Neural crest cell (in vitro differentiated cells): Measurements from ENCODE around the gene RNF144B. TPM values are rescaled to one million over a fixed set of nuclear protein-coding genes. Genes with fewer than 3 reads are reported as not detected.

ENCODE experiments used
- DNase-seq: peaks from one replicate; pipeline ENCODE4 v3.0.0; 2021; ENCODE audit warnings: low read depth, mixed read lengths, low spot score
- H3K27ac Mint-ChIP-seq: one replicate; pipeline ENCODE4 v1.8.0; 2021; ENCODE audit warnings: mild to moderate bottlenecking, mixed read lengths; ENCODE audit not compliant: unreplicated experiment
- H3K27me3 Mint-ChIP-seq: 2 replicates; pipeline ENCODE4 v1.8.0; 2021; ENCODE audit warnings: low read depth, mild to moderate bottlenecking, mixed read lengths
- H3K36me3 Mint-ChIP-seq: 2 replicates; pipeline ENCODE4 v1.8.0; 2021; ENCODE audit warnings: low read depth, mild to moderate bottlenecking, mixed read lengths
- H3K4me1 Mint-ChIP-seq: 2 replicates; pipeline ENCODE4 v1.8.0; 2021; ENCODE audit warnings: mixed read lengths
- H3K4me3 Mint-ChIP-seq: one replicate; pipeline ENCODE4 v1.8.0; 2021; ENCODE audit warnings: mild to moderate bottlenecking, mixed read lengths
- H3K9me3 Mint-ChIP-seq: 2 replicates; pipeline ENCODE4 v1.8.0; 2021; ENCODE audit warnings: mixed read lengths
- CTCF ChIP-seq: fragments of 200-600 bp; sonication (generic); conservative IDR thresholded peaks from 2 replicates; pipeline ENCODE4 v1.5.0; 2021; ENCODE audit warnings: antibody characterized with exemption, mild to moderate bottlenecking
- total RNA-seq: library from RNA; stranded (reverse); gene quantifications from 2 replicates; pipeline ENCODE4 v1.2.1, GENCODE V29; 2021

RNF144B gene
- total RNA-seq, 1 donor from 2014 or later = 0.23 TPM

- Mint-ChIP-seq H3K27me3 (peaks cover 4% of the 10 kb centered on the region), H3K9me3 (peaks cover 2% of the 10 kb centered on the region), H3K27ac (no peak overlapping the region), H3K4me3 (no peak overlapping the region), H3K36me3 (no peaks in the 10 kb centered on the region), H3K4me1 (peaks cover 12% of the 10 kb centered on the region)
- no peak for TF ChIP-seq CTCF
- no peak for DNase-seq
Observed at GRCh38 chr6:18485660-18486435, 98.7 kb downstream of the RNF144B start.

- H3K27me3 Mint-ChIP-seq = no peaks in the 10 kb centered on the region
- peaks cover 2% of the 10 kb centered on the region for H3K9me3 Mint-ChIP-seq
- H3K4me3 Mint-ChIP-seq = no peak overlapping the region
- no peak for TF ChIP-seq CTCF
- no peak for DNase-seq
- H3K27ac Mint-ChIP-seq = no peak overlapping the region
- no peaks in the 10 kb centered on the region for H3K36me3 Mint-ChIP-seq
- peaks cover 21% of the 10 kb centered on the region for H3K4me1 Mint-ChIP-seq
Observed at GRCh38 chr6:18488004-18488403, 100.9 kb downstream of the RNF144B start.

- H3K27ac Mint-ChIP-seq = no peak overlapping the region
- peaks cover 2% of the 10 kb centered on the region for H3K9me3 Mint-ChIP-seq
- no peaks in the 10 kb centered on the region for H3K36me3 Mint-ChIP-seq
- H3K4me3 Mint-ChIP-seq = no peak overlapping the region
- TF ChIP-seq CTCF = no peak
- H3K4me1 Mint-ChIP-seq = peaks cover 21% of the 10 kb centered on the region
- no peak for DNase-seq
- H3K27me3 Mint-ChIP-seq = no peaks in the 10 kb centered on the region
Observed at GRCh38 chr6:18488526-18489270, 101.5 kb downstream of the RNF144B start.

GRCh38 chr6:18489335-18489734 is 102.2 kb downstream of the RNF144B start:
- Mint-ChIP-seq H3K4me3 (no peak overlapping the region), H3K36me3 (no peaks in the 10 kb centered on the region), H3K4me1 (peaks cover 21% of the 10 kb centered on the region), H3K27ac (no peak overlapping the region), H3K9me3 (peaks cover 2% of the 10 kb centered on the region), H3K27me3 (no peaks in the 10 kb centered on the region)
- no peak for TF ChIP-seq CTCF
- DNase-seq = no peak

GRCh38 chr6:18491308-18492045 is 104.3 kb downstream of the RNF144B start:
- DNase-seq = no peak
- Mint-ChIP-seq H3K27ac (no peak overlapping the region), H3K9me3 (peaks cover 5% of the 10 kb centered on the region), H3K36me3 (no peaks in the 10 kb centered on the region), H3K4me1 (peaks cover 21% of the 10 kb centered on the region), H3K27me3 (no peaks in the 10 kb centered on the region), H3K4me3 (no peak overlapping the region)
- TF ChIP-seq CTCF = no peak
